NCI-H82 (cell line): ENCODE data around the gene TMEM139.
A peak's percentile ranks its signal among the peaks of the same experiment; 100 is the strongest.

Source experiments
- DNase-seq: peaks from one replicate; lab custom pipeline; 2025; lab: John Stamatoyannopoulos, UW

The TMEM139 gene

GRCh38 chr7:143284591-143285469 lies at the start of gene TMEM139:
Gene TMEM139, plus strand, starts transcription at chr7:143284958. Its CDS starts 1,000 bp downstream, at chr7:143285958.
- peak; percentile 10 for DNase-seq

DNA sequence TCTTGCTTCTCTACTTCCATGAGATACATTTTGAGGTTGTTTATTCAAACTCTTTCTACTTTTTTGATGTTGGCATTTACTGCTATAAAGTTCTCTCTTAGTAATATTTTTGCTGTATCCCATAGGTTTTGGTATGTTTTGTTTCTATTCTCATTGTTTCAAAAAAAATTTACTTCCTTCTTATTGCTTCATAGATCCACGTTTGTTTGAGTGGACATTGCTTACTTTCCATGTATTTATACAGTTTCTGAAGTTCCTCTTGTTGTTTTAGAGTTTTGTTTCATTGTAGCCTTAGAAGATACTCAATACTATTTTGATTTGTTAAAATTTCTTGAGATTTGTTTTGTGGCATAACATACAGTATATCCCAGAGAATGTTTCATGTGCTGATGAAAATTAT lies 49.2 kb upstream of the TMEM139 start:
- DNase-seq, result no peak

DNA sequence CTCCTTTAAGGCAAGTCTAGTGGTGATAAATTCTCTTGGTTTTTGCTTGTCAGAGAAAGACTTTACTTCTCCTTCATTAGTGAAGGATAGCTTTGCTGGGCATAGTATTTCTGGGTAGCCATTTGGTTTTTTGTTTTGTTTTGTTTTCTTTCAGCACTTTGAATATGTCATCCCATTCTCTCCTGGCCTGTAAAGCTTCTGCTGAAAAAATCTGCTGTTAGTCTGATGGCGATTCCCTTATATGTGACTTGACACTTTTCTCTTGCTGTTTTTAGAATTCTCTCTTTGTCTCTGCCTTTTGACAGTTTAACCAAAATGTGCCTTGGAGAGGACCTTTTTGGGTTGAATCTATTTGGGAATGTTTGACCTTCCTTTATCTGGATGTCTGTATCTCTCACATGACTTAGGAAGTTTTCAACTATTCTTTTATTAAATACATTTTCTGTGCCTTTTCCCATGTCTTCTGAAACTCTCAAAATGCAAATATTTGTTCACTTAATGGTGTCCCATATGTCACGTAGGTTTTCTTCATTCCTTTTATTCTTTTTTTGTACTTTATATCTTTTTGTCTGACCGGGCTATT lies 48.3 kb upstream of the TMEM139 start:
- DNase-seq, result no peak

GRCh38 chr7:143237366-143237765 lies 47.4 kb upstream of the TMEM139 start:
- no peak for DNase-seq

DNA sequence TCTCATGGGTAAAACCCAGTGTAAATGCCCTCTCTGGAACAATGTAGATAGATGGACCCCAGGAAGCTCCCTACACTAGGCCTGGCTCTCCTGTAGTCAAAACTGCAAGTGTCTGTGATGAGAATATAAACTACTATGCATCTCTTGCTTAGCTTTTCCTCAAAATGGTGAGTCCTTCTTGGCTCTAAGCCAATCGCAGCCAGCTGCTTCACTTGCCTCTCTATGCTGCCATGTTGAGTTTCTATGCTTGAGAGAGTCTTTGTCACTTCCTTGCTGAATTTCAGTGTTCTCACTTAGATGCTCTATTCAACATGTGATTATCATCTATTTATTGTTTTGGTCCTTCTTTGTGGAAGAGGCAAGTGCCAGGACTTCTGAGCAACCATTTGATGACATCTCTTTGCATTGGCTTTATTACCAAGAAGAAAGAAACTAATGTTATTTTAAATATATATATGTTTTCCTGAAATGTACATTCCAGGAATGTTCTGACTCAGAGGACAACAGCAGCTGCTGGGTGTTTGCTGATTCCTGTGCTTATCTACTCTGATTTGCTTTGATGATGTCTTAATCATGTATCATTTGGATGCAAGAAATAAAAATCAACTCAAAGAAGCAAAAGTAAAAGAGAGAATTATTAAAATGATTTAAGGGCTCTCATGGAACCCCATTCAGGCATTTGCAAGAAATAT lies 46.3 kb upstream of the TMEM139 start:
- DNase-seq, result no peak

- no peak for DNase-seq
Measured at GRCh38 chr7:143239813-143240212, 44.9 kb upstream of the TMEM139 start.

GRCh38 chr7:143240291-143241168 lies 44.2 kb upstream of the TMEM139 start:
- DNase-seq, result peak; percentile 86

GRCh38 chr7:143242306-143242705 lies 42.5 kb upstream of the TMEM139 start:
- DNase-seq, result no peak

DNA sequence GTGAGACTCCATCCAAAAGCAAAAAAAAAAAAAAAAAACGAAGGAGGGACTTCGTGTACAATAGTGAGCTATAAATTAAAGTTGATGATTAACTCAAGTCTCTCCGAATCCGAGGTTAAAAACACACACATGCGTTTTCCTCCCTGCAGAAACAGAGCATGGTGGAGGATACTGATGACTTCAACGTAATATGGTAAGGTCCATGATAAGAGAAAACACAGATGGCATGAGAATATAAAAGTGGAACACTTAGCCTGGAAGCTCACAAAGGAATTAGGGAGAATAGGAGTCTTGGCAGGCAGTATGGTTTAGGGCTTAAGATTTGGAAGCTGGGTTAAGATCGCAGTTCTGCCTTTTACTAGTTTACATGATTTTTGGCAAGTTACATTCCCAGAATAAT lies 41.6 kb upstream of the TMEM139 start:
- DNase-seq, result no peak

DNA sequence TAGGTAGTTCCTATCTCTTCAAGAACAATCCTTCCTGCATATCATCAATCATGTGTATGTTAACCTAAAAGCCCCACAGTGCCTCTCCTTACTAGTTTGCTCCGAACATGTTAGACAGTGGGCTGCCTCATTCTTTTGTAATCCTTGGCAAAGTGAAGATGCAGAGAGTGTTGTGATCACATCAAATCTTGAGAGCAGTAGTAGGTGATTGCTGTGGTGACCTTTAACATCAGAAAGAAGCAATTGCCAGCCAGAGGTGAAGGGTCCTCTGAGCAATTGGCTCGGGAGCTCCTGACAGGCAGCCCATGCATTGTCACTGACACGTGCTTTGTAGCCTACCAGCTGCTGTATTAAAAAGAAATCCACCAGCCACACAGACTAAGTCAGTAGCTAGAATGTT lies 41.1 kb upstream of the TMEM139 start:
- peak; percentile 19 for DNase-seq

GRCh38 chr7:143244321-143244720 lies 40.4 kb upstream of the TMEM139 start:
- DNase-seq, result no peak

GRCh38 chr7:143245123-143245522 lies 39.6 kb upstream of the TMEM139 start:
- DNase-seq, result no peak

DNA sequence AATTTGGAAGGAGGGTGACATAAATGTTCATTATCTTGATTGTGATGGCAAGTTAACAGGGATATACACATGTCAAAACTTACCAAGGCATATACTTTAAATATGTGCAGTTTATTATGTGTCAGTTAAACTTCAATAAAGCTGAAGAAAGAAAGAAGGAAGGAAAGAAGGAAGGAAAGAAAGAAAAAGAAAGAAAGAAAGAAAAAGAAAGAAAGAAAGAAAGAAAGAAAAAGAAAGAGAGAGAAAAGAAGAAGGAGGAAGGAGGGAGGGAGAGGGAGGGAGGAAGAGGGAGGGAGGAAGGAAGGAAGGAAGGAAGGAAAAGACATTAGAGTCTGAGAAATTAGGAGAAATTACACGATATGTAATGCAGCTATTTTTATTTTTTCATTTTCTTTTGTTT lies 37.4 kb upstream of the TMEM139 start:
- DNase-seq, result no peak

DNA sequence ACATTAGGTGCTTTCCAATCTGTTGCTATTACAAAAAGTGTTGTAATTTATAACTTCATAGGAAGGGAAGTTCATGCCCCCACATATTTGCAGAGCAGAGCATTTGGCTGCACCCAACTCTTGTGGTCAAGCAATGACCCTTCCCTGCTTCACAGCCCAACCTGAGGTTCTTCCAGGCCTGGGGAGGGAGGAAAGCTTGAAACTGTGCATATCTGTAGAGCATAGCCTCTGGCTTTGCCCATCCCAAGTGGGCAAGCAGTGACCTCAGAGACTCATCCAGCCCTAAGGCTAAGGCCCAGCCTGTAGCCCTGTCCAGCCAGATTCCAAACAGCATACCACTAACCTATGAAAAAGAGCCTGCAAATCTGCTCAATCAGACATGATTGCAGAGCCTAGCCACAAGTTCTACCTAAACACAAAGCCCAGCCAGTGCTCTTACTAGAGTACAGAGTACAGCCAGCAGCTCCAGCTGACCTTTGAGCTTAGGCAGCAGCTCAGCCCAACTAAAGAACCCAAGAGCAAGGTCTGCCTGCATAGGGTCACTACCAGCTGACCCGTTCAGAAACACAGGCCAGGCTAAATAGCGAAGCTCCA lies 35.9 kb upstream of the TMEM139 start:
- DNase-seq, result no peak

DNA sequence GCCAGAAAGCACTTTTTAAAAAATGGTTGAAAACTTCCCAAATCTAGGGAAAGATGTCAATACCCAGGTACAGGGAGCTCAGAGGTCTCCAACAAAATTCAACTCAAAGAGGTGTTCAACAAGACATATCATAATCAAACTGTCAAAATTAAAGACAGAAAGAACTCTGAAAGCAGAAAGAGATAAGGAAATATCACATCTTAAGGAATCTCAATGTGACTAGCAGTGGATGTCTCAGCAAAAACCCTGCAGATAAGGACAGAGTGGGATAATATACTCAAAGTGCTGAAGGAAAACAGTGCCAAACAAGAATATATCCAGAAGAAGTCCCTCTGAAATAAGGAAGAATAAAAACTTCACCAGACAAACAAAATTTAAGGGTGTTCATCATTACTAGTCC lies 34.6 kb upstream of the TMEM139 start:
- DNase-seq, result no peak

DNA sequence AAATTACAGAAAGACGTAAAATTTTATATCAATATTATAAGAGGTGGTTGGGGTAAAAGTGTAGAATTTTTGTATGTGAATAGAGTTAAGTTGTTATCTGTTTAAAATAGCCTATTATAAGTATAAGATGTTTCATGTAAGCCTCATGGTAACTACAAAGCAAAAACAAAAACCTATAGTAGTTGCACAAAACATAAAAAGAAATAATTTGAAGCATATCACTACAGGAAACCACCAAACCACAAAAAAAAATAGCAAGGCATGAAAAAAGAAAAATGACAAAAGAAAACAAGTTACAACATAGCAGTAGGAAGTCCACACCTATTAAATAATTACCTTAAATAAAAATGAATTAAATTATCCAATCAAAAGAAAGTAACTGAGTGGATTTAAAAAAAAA lies 33.9 kb upstream of the TMEM139 start:
- no peak for DNase-seq

DNA sequence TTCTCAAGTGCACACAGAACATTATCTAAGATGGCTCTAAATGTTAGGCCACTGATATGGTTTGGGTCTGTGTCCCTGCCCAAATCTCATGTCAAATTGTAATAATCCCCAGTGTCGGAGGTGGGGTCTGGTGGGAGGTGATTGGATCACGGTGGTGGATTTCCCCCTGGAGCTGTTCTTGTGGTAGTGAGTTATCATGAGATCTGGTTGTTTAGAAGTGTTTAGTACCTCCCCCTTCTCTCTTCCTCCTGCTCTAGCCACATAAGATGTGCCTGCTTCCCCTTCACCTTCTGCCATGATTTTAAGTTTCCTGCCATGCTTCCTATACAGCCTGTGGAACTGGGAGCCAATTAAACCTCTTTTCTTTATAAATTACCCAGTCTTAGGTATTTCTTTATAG lies 32.8 kb upstream of the TMEM139 start:
- DNase-seq, result no peak

GRCh38 chr7:143255564-143255963 lies 29.2 kb upstream of the TMEM139 start:
- DNase-seq, result no peak

GRCh38 chr7:143256325-143256724 lies 28.4 kb upstream of the TMEM139 start:
- no peak for DNase-seq

DNA sequence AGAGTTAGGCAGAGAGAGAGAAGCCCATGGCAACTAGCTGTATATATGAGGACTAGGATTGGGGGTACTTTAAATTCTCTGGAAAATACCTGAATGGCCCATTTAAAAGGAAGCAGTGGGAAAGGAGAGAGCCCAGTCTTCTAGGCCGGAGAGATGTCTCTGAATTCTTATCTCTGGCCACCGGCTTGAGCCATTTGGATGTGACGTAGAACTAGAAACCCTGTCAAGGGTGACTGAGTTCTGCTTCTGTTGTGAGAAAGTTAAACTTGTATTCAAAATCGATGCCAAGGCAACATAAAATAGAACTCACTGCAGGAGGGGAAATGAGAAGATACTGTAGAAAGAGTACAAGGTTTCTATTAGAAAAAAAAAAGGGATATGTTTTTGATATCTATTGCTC lies 27.8 kb upstream of the TMEM139 start:
- no peak for DNase-seq

GRCh38 chr7:143257501-143257900 lies 27.3 kb upstream of the TMEM139 start:
- DNase-seq, result no peak

DNA sequence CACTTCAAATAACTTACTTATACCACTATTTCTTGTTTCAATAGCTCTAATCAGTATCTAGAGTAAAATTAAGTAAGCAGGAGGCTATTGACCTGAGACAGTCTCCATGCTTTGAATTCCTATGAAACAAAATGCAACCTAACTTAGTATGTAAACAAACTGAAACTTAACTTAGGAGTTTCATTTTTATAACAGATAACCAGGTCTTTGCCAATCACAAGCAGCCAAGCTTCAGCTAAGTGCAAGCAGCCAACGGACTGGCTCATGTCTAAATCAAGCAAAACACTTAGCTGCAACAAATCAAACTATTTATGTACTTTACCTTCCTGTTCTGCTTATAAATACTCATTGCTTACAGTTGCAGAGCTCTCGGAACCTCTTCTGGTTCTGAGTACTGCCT lies 25.9 kb upstream of the TMEM139 start:
- DNase-seq, result no peak
